ENCODE results near the gene RD3L.

RD3L gene

DNA sequence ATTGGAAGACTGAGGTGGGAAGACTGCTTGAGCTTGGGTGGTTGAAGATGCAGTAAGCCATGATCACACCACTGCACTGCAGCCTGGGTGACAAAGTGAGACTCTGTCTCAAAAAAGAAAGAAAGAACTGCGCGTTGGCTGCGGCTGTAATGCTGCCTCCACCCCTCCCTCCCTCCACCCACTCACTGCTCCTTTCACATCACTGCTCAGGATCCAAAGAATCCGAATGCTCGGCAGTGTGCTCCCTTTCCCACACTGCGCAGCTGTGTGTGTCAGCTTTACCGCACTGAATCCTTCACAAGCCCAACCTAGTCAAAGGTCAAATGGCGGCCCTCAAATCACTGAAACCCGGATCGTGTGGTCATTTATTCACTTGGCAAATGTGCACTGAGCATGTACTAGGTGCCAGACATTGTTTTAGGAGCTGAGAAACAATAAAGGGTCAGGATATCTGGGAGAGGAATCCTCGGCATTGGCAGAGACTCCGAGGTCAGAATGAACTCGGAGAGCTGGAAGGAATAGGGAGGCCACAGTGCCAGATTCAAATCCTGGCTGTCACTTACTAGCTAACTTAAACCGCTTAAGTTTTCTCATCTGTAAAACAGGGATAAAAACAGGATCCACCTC is 25.6 kb downstream of the RD3L start:
- no peak for TF ChIP-seq EZH2 (IDR thresholded peaks at IDR 0.05; ENCODE audit: borderline replicate concordance, low read depth, low read length, severe bottlenecking)
- TF ChIP-seq, protein P1, sequence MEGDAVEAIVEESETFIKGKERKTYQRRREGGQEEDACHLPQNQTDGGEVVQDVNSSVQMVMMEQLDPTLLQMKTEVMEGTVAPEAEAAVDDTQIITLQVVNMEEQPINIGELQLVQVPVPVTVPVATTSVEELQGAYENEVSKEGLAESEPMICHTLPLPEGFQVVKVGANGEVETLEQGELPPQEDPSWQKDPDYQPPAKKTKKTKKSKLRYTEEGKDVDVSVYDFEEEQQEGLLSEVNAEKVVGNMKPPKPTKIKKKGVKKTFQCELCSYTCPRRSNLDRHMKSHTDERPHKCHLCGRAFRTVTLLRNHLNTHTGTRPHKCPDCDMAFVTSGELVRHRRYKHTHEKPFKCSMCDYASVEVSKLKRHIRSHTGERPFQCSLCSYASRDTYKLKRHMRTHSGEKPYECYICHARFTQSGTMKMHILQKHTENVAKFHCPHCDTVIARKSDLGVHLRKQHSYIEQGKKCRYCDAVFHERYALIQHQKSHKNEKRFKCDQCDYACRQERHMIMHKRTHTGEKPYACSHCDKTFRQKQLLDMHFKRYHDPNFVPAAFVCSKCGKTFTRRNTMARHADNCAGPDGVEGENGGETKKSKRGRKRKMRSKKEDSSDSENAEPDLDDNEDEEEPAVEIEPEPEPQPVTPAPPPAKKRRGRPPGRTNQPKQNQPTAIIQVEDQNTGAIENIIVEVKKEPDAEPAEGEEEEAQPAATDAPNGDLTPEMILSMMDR (IDR thresholded peaks at IDR 0.05; ENCODE audit: borderline replicate concordance, extremely low read depth, low read length, poor library complexity, severe bottlenecking): no peak
- no peak overlapping the region for H3K27ac ChIP-seq (ENCODE audit: low read length)
- peaks cover 62% of the 10 kb centered on the region for H3K36me3 ChIP-seq (ENCODE audit: insufficient read depth, low read length)
- ATAC-seq (ENCODE audit: insufficient read depth, low read depth) (no peak), DNase-seq (no peak)
- H3K9ac ChIP-seq (ENCODE audit: low read depth, low read length): no peak overlapping the region
- no peaks in the 10 kb centered on the region for H3K27me3 ChIP-seq (ENCODE audit: insufficient read depth, low read length, poor library complexity)
- H3K4me3 ChIP-seq (ENCODE audit: low read depth in 1 of 2, low read length in 2 of 2): no peak overlapping the region
- no peak overlapping the region for H3K4me2 ChIP-seq (ENCODE audit: insufficient read depth, low read length)
- no peaks in the 10 kb centered on the region for H3K9me3 ChIP-seq (ENCODE audit: insufficient read depth, low read length, severe bottlenecking)
- peaks cover 41% of the 10 kb centered on the region for H4K20me1 ChIP-seq (ENCODE audit: insufficient read depth, low read length)
- peaks cover 57% of the 10 kb centered on the region for H3K79me2 ChIP-seq (ENCODE audit: insufficient read depth, low read length)
- no peak overlapping the region for H2AFZ ChIP-seq (ENCODE audit: low read depth, low read length)
- H3K4me1 ChIP-seq (ENCODE audit: insufficient read depth, low read length): peaks cover 22% of the 10 kb centered on the region

DNA sequence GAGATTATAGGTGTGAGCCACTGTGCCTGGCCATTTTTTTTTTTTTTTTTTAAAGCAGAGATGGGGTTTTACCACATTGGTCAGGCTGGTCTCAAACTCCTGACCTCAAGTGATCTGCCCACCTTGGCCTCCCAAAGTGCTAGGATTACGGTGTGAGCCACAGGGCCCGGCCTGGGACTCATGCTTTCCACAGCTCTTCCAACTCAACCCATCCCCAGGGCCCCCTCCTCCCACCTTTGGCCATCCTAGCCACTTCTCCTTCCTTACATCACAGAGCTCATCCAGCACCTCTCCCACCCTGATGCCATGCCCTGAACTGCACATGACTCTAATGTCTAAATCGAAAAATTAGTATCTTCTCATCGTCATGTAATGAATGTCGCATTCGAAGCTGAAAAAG is 26.7 kb downstream of the RD3L start:
- Histone ChIP-seq H2AFZ (ENCODE audit: low read depth, low read length) (no peak overlapping the region), H4K20me1 (ENCODE audit: insufficient read depth, low read length) (peaks cover 36% of the 10 kb centered on the region), H3K36me3 (ENCODE audit: insufficient read depth, low read length) (peaks cover 64% of the 10 kb centered on the region), H3K4me2 (ENCODE audit: insufficient read depth, low read length) (no peak overlapping the region), H3K4me3 (ENCODE audit: low read depth in 1 of 2, low read length in 2 of 2) (no peak overlapping the region), H3K79me2 (ENCODE audit: insufficient read depth, low read length) (peaks cover 49% of the 10 kb centered on the region), H3K9me3 (ENCODE audit: insufficient read depth, low read length, severe bottlenecking) (no peaks in the 10 kb centered on the region), H3K27ac (ENCODE audit: low read length) (no peak overlapping the region), H3K9ac (ENCODE audit: low read depth, low read length) (no peak overlapping the region), H3K4me1 (ENCODE audit: insufficient read depth, low read length) (peaks cover 16% of the 10 kb centered on the region), H3K27me3 (ENCODE audit: insufficient read depth, low read length, poor library complexity) (no peaks in the 10 kb centered on the region)
- DNase-seq (no peak), ATAC-seq (ENCODE audit: insufficient read depth, low read depth) (no peak)
- TF ChIP-seq EZH2 (IDR thresholded peaks at IDR 0.05; ENCODE audit: borderline replicate concordance, low read depth, low read length, severe bottlenecking): no peak
- TF ChIP-seq, protein P1 (IDR thresholded peaks at IDR 0.05; ENCODE audit: borderline replicate concordance, extremely low read depth, low read length, poor library complexity, severe bottlenecking): no peak

DNA sequence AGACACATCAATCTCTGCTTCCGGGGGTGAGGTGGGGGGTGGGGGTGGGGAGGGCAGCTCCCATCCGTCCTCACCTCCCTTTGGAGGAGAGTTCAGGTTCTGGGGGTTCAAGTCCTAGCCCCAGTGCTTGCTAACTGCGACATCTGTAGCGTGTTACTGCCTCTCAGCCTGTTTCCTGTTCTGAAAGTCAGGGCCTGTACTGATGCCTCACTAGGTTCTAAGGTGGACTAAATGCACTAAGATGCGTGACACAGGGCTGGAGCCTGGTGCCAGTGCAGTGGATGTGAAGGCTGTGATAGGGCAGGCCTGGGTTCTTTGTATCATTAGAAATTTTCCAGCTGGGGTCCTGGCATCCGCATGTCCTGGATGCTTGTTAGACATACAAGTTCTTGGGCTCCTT is 31.3 kb downstream of the RD3L start:
- Histone ChIP-seq H4K20me1 (ENCODE audit: insufficient read depth, low read length) (peaks cover 9% of the 10 kb centered on the region; the same call in 1 of the 2 replicates), H3K27me3 (ENCODE audit: insufficient read depth, low read length, poor library complexity) (no peaks in the 10 kb centered on the region), H2AFZ (ENCODE audit: low read depth, low read length) (no peak overlapping the region), H3K9me3 (ENCODE audit: insufficient read depth, low read length, severe bottlenecking) (no peaks in the 10 kb centered on the region), H3K9ac (ENCODE audit: low read depth, low read length) (no peak overlapping the region), H3K27ac (ENCODE audit: low read length) (no peak overlapping the region), H3K4me3 (ENCODE audit: low read depth in 1 of 2, low read length in 2 of 2) (no peak overlapping the region), H3K4me2 (ENCODE audit: insufficient read depth, low read length) (no peak overlapping the region), H3K4me1 (ENCODE audit: insufficient read depth, low read length) (no peaks in the 10 kb centered on the region), H3K79me2 (ENCODE audit: insufficient read depth, low read length) (peaks cover 5% of the 10 kb centered on the region), H3K36me3 (ENCODE audit: insufficient read depth, low read length) (peaks cover 51% of the 10 kb centered on the region)
- TF ChIP-seq, protein P1 (IDR thresholded peaks at IDR 0.05; ENCODE audit: borderline replicate concordance, extremely low read depth, low read length, poor library complexity, severe bottlenecking): no peak
- no peak for TF ChIP-seq EZH2 (IDR thresholded peaks at IDR 0.05; ENCODE audit: borderline replicate concordance, low read depth, low read length, severe bottlenecking)
- no peak for DNase-seq
- no peak for ATAC-seq (ENCODE audit: insufficient read depth, low read depth)

Data from DND-41 (cell line).